Measurements from ENCODE around the gene TEAD2.
"Not testable (repeated sequence)": the region's sequence is repeated elsewhere in the genome, so short reads cannot be mapped to it uniquely, and the experiment has no call there.

Gene TEAD2

GRCh38 chr19:49387936-49388372, 25.7 kb upstream of the TEAD2 start, which contains the start of gene KASH5:
Gene KASH5 (plus strand): TSS chr19:49388249. CDS start chr19:49390884, 2,635 bp downstream.
- peak; percentile 49 to 82 for DNase-seq (ENCODE audit: low read depth in 2 of 2, low spot score in 1 of 2)

GRCh38 chr19:49383599-49383998, 21.4 kb upstream of the TEAD2 start:
- DNase-seq (ENCODE audit: low read depth in 2 of 2, low spot score in 1 of 2): no peak

- no peak for DNase-seq (ENCODE audit: low read depth in 2 of 2, low spot score in 1 of 2)
Observed at GRCh38 chr19:49382639-49383038, 20.4 kb upstream of the TEAD2 start.

GRCh38 chr19:49380391-49380790, 18.2 kb upstream of the TEAD2 start:
- DNase-seq (ENCODE audit: low read depth in 2 of 2, low spot score in 1 of 2): no peak

GRCh38 chr19:49378512-49378911, 16.3 kb upstream of the TEAD2 start:
- no peak for DNase-seq (ENCODE audit: low read depth in 2 of 2, low spot score in 1 of 2)

- DNase-seq (ENCODE audit: low read depth in 2 of 2, low spot score in 1 of 2): no peak
Observed at GRCh38 chr19:49374665-49375434, 12.6 kb upstream of the TEAD2 start.

GRCh38 chr19:49373174-49373573, 11.0 kb upstream of the TEAD2 start:
- not testable (repeated sequence) for DNase-seq (ENCODE audit: low read depth in 2 of 2, low spot score in 1 of 2)

GRCh38 chr19:49371184-49371583, 9.0 kb upstream of the TEAD2 start:
- DNase-seq (ENCODE audit: low read depth in 2 of 2, low spot score in 1 of 2): no peak

GRCh38 chr19:49368711-49369358, 6.6 kb upstream of the TEAD2 start:
- DNase-seq (ENCODE audit: low read depth in 2 of 2, low spot score in 1 of 2): no peak

- DNase-seq (ENCODE audit: low read depth in 2 of 2, low spot score in 1 of 2): no peak
Observed at GRCh38 chr19:49366110-49366509, 3.9 kb upstream of the TEAD2 start.

- no peak for DNase-seq (ENCODE audit: low read depth in 2 of 2, low spot score in 1 of 2)
Observed at GRCh38 chr19:49364083-49364737, 2.0 kb upstream of the TEAD2 start.

GRCh38 chr19:49363268-49364082, 1.3 kb upstream of the TEAD2 start, which contains the start of gene DKKL1:
Gene DKKL1 (plus strand): TSS chr19:49363877. CDS start chr19:49363999, 122 bp downstream.
- DNase-seq (ENCODE audit: low read depth in 2 of 2, low spot score in 1 of 2): peak; percentile 14 to 41

GRCh38 chr19:49362929-49363267, 682 bp upstream of the TEAD2 start:
- no peak for DNase-seq (ENCODE audit: low read depth in 2 of 2, low spot score in 1 of 2)

- DNase-seq (ENCODE audit: low read depth in 2 of 2, low spot score in 1 of 2): no peak
Observed at GRCh38 chr19:49361438-49362047, 673 bp downstream of the TEAD2 start.

GRCh38 chr19:49359851-49360820, 2.1 kb downstream of the TEAD2 start:
- no peak for DNase-seq (ENCODE audit: low read depth in 2 of 2, low spot score in 1 of 2)

GRCh38 chr19:49357186-49357585, 5.0 kb downstream of the TEAD2 start:
- no peak for DNase-seq (ENCODE audit: low read depth in 2 of 2, low spot score in 1 of 2)

GRCh38 chr19:49356382-49356781, 5.8 kb downstream of the TEAD2 start:
- DNase-seq (ENCODE audit: low read depth in 2 of 2, low spot score in 1 of 2): no peak

- DNase-seq (ENCODE audit: low read depth in 2 of 2, low spot score in 1 of 2): no peak
Observed at GRCh38 chr19:49355909-49356353, 6.3 kb downstream of the TEAD2 start.

GRCh38 chr19:49349567-49349966, 12.6 kb downstream of the TEAD2 start:
- no peak for DNase-seq (ENCODE audit: low read depth in 2 of 2, low spot score in 1 of 2)

Measured in stimulated activated CD8-positive, alpha-beta memory T cell treated with anti-CD3 and anti-CD28 coated beads, Interleukin-4, amount 100 ng/mL, for 1 hour (primary cell).